Measurements from ENCODE around the gene PLLP.

DNA sequence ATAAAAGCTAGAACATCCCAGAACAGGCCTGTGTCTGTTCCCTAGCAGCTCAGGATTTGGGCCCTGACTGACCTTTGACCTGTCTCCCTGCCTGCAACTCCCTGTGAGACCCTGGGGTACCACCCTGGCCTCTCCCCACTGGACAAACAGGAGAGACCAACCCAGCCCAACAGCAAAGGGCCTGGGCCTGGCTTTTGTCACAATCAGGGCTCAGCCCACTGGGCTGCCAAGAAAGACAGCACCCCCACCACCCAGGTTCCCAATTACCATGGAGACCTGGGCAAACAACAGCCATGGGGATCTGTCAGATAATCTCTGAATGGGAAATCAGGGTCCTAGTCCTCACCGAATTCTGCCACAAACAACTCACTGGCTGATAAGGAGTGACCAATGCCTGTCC, 11.1 kb downstream of the PLLP start:
- TF ChIP-seq POLR2AphosphoS5 (IDR thresholded peaks at IDR 0.05): no peak
- TF ChIP-seq CTCF (IDR thresholded peaks at IDR 0.05; ENCODE audit: poor library complexity, severe bottlenecking): no peak
- TF ChIP-seq EZH2 (IDR thresholded peaks at IDR 0.05; ENCODE audit: borderline replicate concordance, insufficient read depth, low read length, poor library complexity, severe bottlenecking): no peak
- TF ChIP-seq, protein P1, sequence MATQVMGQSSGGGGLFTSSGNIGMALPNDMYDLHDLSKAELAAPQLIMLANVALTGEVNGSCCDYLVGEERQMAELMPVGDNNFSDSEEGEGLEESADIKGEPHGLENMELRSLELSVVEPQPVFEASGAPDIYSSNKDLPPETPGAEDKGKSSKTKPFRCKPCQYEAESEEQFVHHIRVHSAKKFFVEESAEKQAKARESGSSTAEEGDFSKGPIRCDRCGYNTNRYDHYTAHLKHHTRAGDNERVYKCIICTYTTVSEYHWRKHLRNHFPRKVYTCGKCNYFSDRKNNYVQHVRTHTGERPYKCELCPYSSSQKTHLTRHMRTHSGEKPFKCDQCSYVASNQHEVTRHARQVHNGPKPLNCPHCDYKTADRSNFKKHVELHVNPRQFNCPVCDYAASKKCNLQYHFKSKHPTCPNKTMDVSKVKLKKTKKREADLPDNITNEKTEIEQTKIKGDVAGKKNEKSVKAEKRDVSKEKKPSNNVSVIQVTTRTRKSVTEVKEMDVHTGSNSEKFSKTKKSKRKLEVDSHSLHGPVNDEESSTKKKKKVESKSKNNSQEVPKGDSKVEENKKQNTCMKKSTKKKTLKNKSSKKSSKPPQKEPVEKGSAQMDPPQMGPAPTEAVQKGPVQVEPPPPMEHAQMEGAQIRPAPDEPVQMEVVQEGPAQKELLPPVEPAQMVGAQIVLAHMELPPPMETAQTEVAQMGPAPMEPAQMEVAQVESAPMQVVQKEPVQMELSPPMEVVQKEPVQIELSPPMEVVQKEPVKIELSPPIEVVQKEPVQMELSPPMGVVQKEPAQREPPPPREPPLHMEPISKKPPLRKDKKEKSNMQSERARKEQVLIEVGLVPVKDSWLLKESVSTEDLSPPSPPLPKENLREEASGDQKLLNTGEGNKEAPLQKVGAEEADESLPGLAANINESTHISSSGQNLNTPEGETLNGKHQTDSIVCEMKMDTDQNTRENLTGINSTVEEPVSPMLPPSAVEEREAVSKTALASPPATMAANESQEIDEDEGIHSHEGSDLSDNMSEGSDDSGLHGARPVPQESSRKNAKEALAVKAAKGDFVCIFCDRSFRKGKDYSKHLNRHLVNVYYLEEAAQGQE (IDR thresholded peaks at IDR 0.05; ENCODE audit: borderline replicate concordance): no peak
- TF ChIP-seq RAD21 (conservative IDR thresholded peaks at IDR 0.05): no peak
- TF ChIP-seq MXI1 (conservative IDR thresholded peaks at IDR 0.05; ENCODE audit: poor library complexity, severe bottlenecking): no peak

Measured in neural cell (in vitro differentiated cells).